HEK293 (cell line): ENCODE data around the gene SCAF4.

Experiments used
- CTCF ChIA-PET: fragments of 350-600 bp; formaldehyde crosslinking; extraction: SDS; loops from one replicate; lab custom pipeline; 2021; ENCODE audit warnings: antibody characterized with exemption; lab: Yijun Ruan, JAX
- POLR2A ChIA-PET: fragments of 300-600 bp; formaldehyde crosslinking; extraction: SDS; loops from one replicate; lab custom pipeline; 2020; ENCODE audit warnings: antibody characterized with exemption, inconsistent platforms; lab: Yijun Ruan, JAX
- H3K27ac ChIP-seq: fragments of 200-500 bp; sonication (Bioruptor generic); 2 replicates; pipeline ENCODE4 v1.5.1; 2014; ENCODE audit warnings: low read depth, low read length, control low read depth, inconsistent platforms; ENCODE audit errors: extremely low read depth
- H3K36me3 ChIP-seq, 2 experiments: fragments of 200-500 bp in 1 of 2; sonication (Bioruptor generic) in 1 of 2; 1 replicate in 1 of 2; 2 replicates in 1 of 2; pipeline ENCODE4 v1.5.1; 2014 to 2017; ENCODE audit warnings: inconsistent platforms in 2 of 2, low read length in 2 of 2; ENCODE audit not compliant: control insufficient read depth in 2 of 2, insufficient read depth in 1 of 2
- H3K4me1 ChIP-seq: fragments of 200-500 bp; sonication (Bioruptor generic); 2 replicates; pipeline ENCODE4 v1.5.1; 2014; ENCODE audit warnings: mild to moderate bottlenecking, low read length, inconsistent platforms; ENCODE audit not compliant: control insufficient read depth, insufficient read depth
- H3K4me3 ChIP-seq: 2 replicates; pipeline ENCODE4 v1.5.1; 2011; ENCODE audit warnings: low read depth, mild to moderate bottlenecking, control low read depth, low read length, moderate library complexity
- H3K9me3 ChIP-seq: fragments of 200-500 bp; sonication (Bioruptor generic); 2 replicates; pipeline ENCODE4 v1.5.1; 2014; ENCODE audit warnings: low read depth, low read length, inconsistent platforms; ENCODE audit not compliant: control insufficient read depth, insufficient read depth
- EGR2 ChIP-seq: fragments of 450-650 bp; formaldehyde crosslinking; IDR thresholded peaks from 2 replicates; pipeline ENCODE4 v1.5.1; 2016; ENCODE audit warnings: low read depth, missing biosample characterization, missing genetic modification characterization
- PBX3 ChIP-seq: sonication (generic); formaldehyde crosslinking; IDR thresholded peaks from 2 replicates; pipeline ENCODE4 v1.8.1; 2022; ENCODE audit warnings: mild to moderate bottlenecking, moderate library complexity, missing genetic modification reagents
- PRDM10 ChIP-seq: fragments of 450-650 bp; formaldehyde crosslinking; IDR thresholded peaks from 2 replicates; pipeline ENCODE4 v1.5.1; 2016; ENCODE audit warnings: missing biosample characterization, missing genetic modification characterization
- PRDM4 ChIP-seq: fragments of 450-650 bp; formaldehyde crosslinking; IDR thresholded peaks from 2 replicates; pipeline ENCODE4 v1.5.1; 2017; ENCODE audit warnings: missing biosample characterization, missing genetic modification characterization
- SCRT2 ChIP-seq: fragments of 450-650 bp; formaldehyde crosslinking; IDR thresholded peaks from 2 replicates; pipeline ENCODE4 v1.5.1; 2016; ENCODE audit warnings: missing biosample characterization, missing genetic modification characterization
- WT1 ChIP-seq: fragments of 450-650 bp; formaldehyde crosslinking; IDR thresholded peaks from 2 replicates; pipeline ENCODE4 v1.5.1; 2016; ENCODE audit warnings: missing biosample characterization, missing genetic modification characterization
- ZNF138 ChIP-seq: fragments of 450-650 bp; formaldehyde crosslinking; IDR thresholded peaks from 2 replicates; pipeline ENCODE4 v1.5.1; 2016; ENCODE audit warnings: missing biosample characterization, missing genetic modification characterization, borderline replicate concordance
- ZNF140 ChIP-seq: fragments of 450-650 bp; formaldehyde crosslinking; IDR thresholded peaks from 2 replicates; pipeline ENCODE4 v1.5.1; 2016; ENCODE audit warnings: missing biosample characterization, missing genetic modification characterization
- ZNF148 ChIP-seq: fragments of 450-650 bp; formaldehyde crosslinking; IDR thresholded peaks from 2 replicates; pipeline ENCODE4 v1.5.0; 2017; ENCODE audit warnings: missing biosample characterization, missing genetic modification characterization, borderline replicate concordance
- ZNF174 ChIP-seq: fragments of 450-650 bp; formaldehyde crosslinking; IDR thresholded peaks from 2 replicates; pipeline ENCODE4 v1.5.0; 2017; ENCODE audit warnings: missing biosample characterization, mild to moderate bottlenecking, missing genetic modification characterization
- ZNF354C ChIP-seq: fragments of 450-650 bp; formaldehyde crosslinking; IDR thresholded peaks from 2 replicates; pipeline ENCODE4 v1.5.1; 2016; ENCODE audit warnings: missing biosample characterization, missing genetic modification characterization, low read depth, borderline replicate concordance
- ZNF76 ChIP-seq: fragments of 450-650 bp; formaldehyde crosslinking; IDR thresholded peaks from 2 replicates; pipeline ENCODE4; 2016; ENCODE audit warnings: low read depth, missing biosample characterization, missing genetic modification characterization, borderline replicate concordance
- ZNF792 ChIP-seq: fragments of 450-650 bp; formaldehyde crosslinking; IDR thresholded peaks from 2 replicates; pipeline ENCODE4 v1.5.1; 2016; ENCODE audit warnings: missing biosample characterization, missing genetic modification characterization
- TF ChIP-seq, protein P1 (sequence below): fragments of 450-650 bp; IDR thresholded peaks from 2 replicates; pipeline ENCODE4 v1.5.1; 2018; ENCODE audit warnings: missing biosample characterization, mild to moderate bottlenecking, missing genetic modification characterization

The SCAF4 gene

DNA sequence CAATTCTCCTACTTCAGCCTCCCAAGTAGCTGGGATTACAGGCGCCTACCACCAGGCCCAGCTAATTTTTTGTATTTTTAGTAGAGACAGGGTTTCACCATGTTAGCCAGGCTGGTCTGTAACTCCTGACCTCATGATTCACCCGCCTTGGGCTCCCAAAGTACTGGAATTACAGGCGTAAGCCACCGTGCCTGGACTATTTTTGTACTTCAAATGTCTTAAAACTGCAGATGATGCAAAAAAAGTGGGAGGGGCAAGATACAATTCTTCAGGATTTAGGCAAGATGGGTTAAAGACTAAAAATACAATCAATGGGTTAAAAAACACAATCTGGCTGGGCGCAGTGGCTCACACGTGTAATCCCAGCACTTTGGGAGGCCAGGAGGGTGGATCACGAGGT, 4.7 kb downstream of the SCAF4 start:
- H3K27ac ChIP-seq: no peak overlapping the region
- no peak for TF ChIP-seq EGR2 (tag by site-specific recombination)
- TF ChIP-seq ZNF792 (tag by site-specific recombination): no peak
- TF ChIP-seq PRDM4 (tag by site-specific recombination): no peak
- TF ChIP-seq, protein P1, sequence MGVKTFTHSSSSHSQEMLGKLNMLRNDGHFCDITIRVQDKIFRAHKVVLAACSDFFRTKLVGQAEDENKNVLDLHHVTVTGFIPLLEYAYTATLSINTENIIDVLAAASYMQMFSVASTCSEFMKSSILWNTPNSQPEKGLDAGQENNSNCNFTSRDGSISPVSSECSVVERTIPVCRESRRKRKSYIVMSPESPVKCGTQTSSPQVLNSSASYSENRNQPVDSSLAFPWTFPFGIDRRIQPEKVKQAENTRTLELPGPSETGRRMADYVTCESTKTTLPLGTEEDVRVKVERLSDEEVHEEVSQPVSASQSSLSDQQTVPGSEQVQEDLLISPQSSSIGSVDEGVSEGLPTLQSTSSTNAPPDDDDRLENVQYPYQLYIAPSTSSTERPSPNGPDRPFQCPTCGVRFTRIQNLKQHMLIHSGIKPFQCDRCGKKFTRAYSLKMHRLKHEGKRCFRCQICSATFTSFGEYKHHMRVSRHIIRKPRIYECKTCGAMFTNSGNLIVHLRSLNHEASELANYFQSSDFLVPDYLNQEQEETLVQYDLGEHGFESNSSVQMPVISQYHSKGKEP (tag by site-specific recombination): no peak
- no peak for TF ChIP-seq PRDM10 (tag by site-specific recombination)
- no peak for TF ChIP-seq ZNF76
- no peak for TF ChIP-seq ZNF174 (tag by site-specific recombination)
- no peak for TF ChIP-seq ZNF138 (tag by site-specific recombination)
- no peak for TF ChIP-seq WT1 (tag by site-specific recombination)
- no peak for TF ChIP-seq SCRT2 (tag by site-specific recombination)
- TF ChIP-seq ZNF140: no peak
- no peak for TF ChIP-seq PBX3 (CRISPR knock-in tag)
- TF ChIP-seq ZNF354C (tag by site-specific recombination): no peak
- no peak for TF ChIP-seq ZNF148 (tag by site-specific recombination)
- TF ChIP-seq, all 188 proteins: peak for 0
- Histone ChIP-seq H3K4me1 (peaks cover 19% of the 10 kb centered on the region), H3K36me3 (no peaks in the 10 kb centered on the region; a peak in 1 of 3 replicates), H3K4me3 (no peak overlapping the region), H3K9me3 (no peaks in the 10 kb centered on the region)
- CTCF ChIA-PET: no interaction called here
- POLR2A ChIA-PET: no interaction called here
